Measurements from ENCODE around the gene SLC39A11.

- TF ChIP-seq CTCF (IDR thresholded peaks at IDR 0.05; ENCODE audit: low read length), result no peak
- no peak for TF ChIP-seq EZH2 (optimal IDR thresholded peaks at IDR 0.05; ENCODE audit: low read depth, low read length)
- TF ChIP-seq EZH2phosphoT487 (IDR thresholded peaks at IDR 0.05; ENCODE audit: low read length), result no peak
Measured at GRCh38 chr17:72839131-72839725, 253.3 kb downstream of the SLC39A11 start.

Measured in MM.1S (cell line).